Measurements from ENCODE around the gene TCF12. TPM values are rescaled to one million over a fixed set of nuclear protein-coding genes. Genes with fewer than 3 reads are reported as not detected.

Gene TCF12
- total and polyA plus RNA-seq, 2 donors (not counting 3 experiments of a cell fraction or from before 2014, with no cell fraction given): 72.1 to 133 TPM

GRCh38 chr15:57324590-57324890 lies 406.1 kb downstream of the TCF12 start:
- no peaks in the 10 kb centered on the region for H3K36me3 ChIP-seq (ENCODE audit: control insufficient read depth in 2 of 2, extremely low read depth in 1 of 2, insufficient read depth in 2 of 2, low read length in 2 of 2)
- FAIRE-seq: no peak
- no peaks in the 10 kb centered on the region for H3K27me3 ChIP-seq (ENCODE audit: control insufficient read depth in 2 of 2, insufficient read depth in 2 of 2, low read length in 2 of 2)
- no peak overlapping the region for H2AFZ ChIP-seq (ENCODE audit: low read depth, low read length)
- no peak for TF ChIP-seq POLR2A (IDR thresholded peaks at IDR 0.05; ENCODE audit: low read depth, low read length)
- TF ChIP-seq POLR2AphosphoS5 (IDR thresholded peaks at IDR 0.05; ENCODE audit: insufficient read depth, low read depth, low read length): no peak
- no peak for TF ChIP-seq FOS (IDR thresholded peaks at IDR 0.05; ENCODE audit: borderline replicate concordance, insufficient read depth, low read length)
- TF ChIP-seq JUN (IDR thresholded peaks at IDR 0.05; ENCODE audit: borderline replicate concordance, insufficient read depth, insufficient read length, low read depth): no peak
- TF ChIP-seq, protein P1, sequence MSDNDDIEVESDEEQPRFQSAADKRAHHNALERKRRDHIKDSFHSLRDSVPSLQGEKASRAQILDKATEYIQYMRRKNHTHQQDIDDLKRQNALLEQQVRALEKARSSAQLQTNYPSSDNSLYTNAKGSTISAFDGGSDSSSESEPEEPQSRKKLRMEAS (IDR thresholded peaks at IDR 0.05; ENCODE audit: insufficient read depth, insufficient read length): no peak
- no peak for TF ChIP-seq EZH2 (IDR thresholded peaks at IDR 0.05; ENCODE audit: borderline replicate concordance, low read depth, low read length, severe bottlenecking)
- TF ChIP-seq MYC (IDR thresholded peaks at IDR 0.05; ENCODE audit: low read depth, low read length): no peak
- TF ChIP-seq, protein P2, sequence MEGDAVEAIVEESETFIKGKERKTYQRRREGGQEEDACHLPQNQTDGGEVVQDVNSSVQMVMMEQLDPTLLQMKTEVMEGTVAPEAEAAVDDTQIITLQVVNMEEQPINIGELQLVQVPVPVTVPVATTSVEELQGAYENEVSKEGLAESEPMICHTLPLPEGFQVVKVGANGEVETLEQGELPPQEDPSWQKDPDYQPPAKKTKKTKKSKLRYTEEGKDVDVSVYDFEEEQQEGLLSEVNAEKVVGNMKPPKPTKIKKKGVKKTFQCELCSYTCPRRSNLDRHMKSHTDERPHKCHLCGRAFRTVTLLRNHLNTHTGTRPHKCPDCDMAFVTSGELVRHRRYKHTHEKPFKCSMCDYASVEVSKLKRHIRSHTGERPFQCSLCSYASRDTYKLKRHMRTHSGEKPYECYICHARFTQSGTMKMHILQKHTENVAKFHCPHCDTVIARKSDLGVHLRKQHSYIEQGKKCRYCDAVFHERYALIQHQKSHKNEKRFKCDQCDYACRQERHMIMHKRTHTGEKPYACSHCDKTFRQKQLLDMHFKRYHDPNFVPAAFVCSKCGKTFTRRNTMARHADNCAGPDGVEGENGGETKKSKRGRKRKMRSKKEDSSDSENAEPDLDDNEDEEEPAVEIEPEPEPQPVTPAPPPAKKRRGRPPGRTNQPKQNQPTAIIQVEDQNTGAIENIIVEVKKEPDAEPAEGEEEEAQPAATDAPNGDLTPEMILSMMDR (IDR thresholded peaks at IDR 0.05; ENCODE audit: extremely low read depth in 1 of 2, insufficient read depth in 1 of 2, low read depth in 1 of 2, low read length in 2 of 2): no peak
- no peak for TF ChIP-seq GATA2 (IDR thresholded peaks at IDR 0.05; ENCODE audit: insufficient read depth, insufficient read length, low read depth, low read length)
- no peak for DNase-seq (ENCODE audit: low read depth, low spot score)
- no peaks in the 10 kb centered on the region for H4K20me1 ChIP-seq (replicated peaks; ENCODE audit: control insufficient read depth, extremely low read depth, insufficient read depth, low read length)
- H3K4me1 ChIP-seq (ENCODE audit: control insufficient read depth, extremely low read depth, insufficient read depth, low read length): peaks cover 35% of the 10 kb centered on the region
- ChIA-PET POLR2A (interaction anchor here (0.7 kb wide), 1 partner anchor 10 kb away, joined by 6 read pairs; no protein-coding TSS in a partner anchor), CTCF (interaction anchor here (0.6 to 1.4 kb wide), 2 partner anchors 10 to 121 kb away, joined by 3 to 4 read pairs; no protein-coding TSS in a partner anchor)
- no TSS peak for BruUV-seq (replicated peaks)
- intact Hi-C loops (cut with micrococcal nuclease): no loop called here
- dilution Hi-C loops (cut with MboI; ENCODE audit: extremely low pct_ligation_motif_present, low sequenced_read_pairs): no loop called here
- no peak overlapping the region for H3K4me3 ChIP-seq (replicated peaks in 1 of 3; ENCODE audit: insufficient read depth in 1 of 3, low read depth in 1 of 3, low read length in 3 of 3)
- H3K9me3 ChIP-seq (replicated peaks; ENCODE audit: control insufficient read depth, insufficient read depth, low read length): no peaks in the 10 kb centered on the region
- H3K9ac ChIP-seq (replicated peaks; ENCODE audit: extremely low read depth, insufficient read depth, low read length): no peak overlapping the region
- H3K27ac ChIP-seq (ENCODE audit: insufficient read depth, low read depth, low read length): no peak overlapping the region
- H3K4me2 ChIP-seq (ENCODE audit: insufficient read depth, low read length): no peak overlapping the region
- no peaks in the 10 kb centered on the region for H3K79me2 ChIP-seq (ENCODE audit: control insufficient read depth, insufficient read depth, low read length)
- H3K9me1 ChIP-seq (replicated peaks; ENCODE audit: control insufficient read depth, extremely low read depth, insufficient read depth, low read length): no peaks in the 10 kb centered on the region
